Measurements from ENCODE around the gene ETV7.
"Not testable (repeated sequence)": the region's sequence is repeated elsewhere in the genome, so short reads cannot be mapped to it uniquely, and the experiment has no call there.

Gene ETV7

DNA sequence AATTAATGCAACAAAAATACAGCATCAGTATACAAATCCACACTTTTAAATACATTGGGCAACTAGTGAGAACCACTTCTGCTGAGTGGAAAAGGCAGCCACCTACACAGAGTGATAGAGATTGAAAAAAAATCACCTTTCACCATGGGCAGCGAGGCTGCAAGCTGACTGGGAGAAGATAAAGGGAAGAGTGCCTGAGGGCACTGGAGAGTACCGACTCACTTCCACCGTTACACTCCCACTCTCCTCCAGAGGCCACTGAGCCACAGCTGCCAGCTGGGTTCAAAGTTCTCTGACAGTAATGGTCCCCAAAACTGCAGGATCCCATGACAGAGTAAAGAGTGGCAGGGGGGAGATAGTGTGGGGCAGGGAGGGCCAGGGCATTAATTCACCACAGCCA lies 31.1 kb upstream of the ETV7 start:
- H2AFZ ChIP-seq (ENCODE audit: low read depth, low read length), result no peak overlapping the region
- H3K4me3 ChIP-seq (ENCODE audit: low read depth in 1 of 2, low read length in 2 of 2), result no peak overlapping the region
- no peaks in the 10 kb centered on the region for H3K27me3 ChIP-seq (ENCODE audit: insufficient read depth, low read length, poor library complexity)
- no peak for ATAC-seq (ENCODE audit: insufficient read depth, low read depth)
- no peaks in the 10 kb centered on the region for H3K36me3 ChIP-seq (ENCODE audit: insufficient read depth, low read length)
- no peak overlapping the region for H3K9ac ChIP-seq (ENCODE audit: low read depth, low read length)
- H3K79me2 ChIP-seq (ENCODE audit: insufficient read depth, low read length), result no peaks in the 10 kb centered on the region
- peaks cover 11% of the 10 kb centered on the region for H3K4me1 ChIP-seq (ENCODE audit: insufficient read depth, low read length)
- no peak overlapping the region for H3K4me2 ChIP-seq (ENCODE audit: insufficient read depth, low read length)
- H4K20me1 ChIP-seq (ENCODE audit: insufficient read depth, low read length), result no peaks in the 10 kb centered on the region
- DNase-seq, result no peak
- H3K27ac ChIP-seq (ENCODE audit: low read length), result no peak overlapping the region
- TF ChIP-seq EZH2 (IDR thresholded peaks at IDR 0.05; ENCODE audit: borderline replicate concordance, low read depth, low read length, severe bottlenecking), result no peak
- TF ChIP-seq, protein P1, sequence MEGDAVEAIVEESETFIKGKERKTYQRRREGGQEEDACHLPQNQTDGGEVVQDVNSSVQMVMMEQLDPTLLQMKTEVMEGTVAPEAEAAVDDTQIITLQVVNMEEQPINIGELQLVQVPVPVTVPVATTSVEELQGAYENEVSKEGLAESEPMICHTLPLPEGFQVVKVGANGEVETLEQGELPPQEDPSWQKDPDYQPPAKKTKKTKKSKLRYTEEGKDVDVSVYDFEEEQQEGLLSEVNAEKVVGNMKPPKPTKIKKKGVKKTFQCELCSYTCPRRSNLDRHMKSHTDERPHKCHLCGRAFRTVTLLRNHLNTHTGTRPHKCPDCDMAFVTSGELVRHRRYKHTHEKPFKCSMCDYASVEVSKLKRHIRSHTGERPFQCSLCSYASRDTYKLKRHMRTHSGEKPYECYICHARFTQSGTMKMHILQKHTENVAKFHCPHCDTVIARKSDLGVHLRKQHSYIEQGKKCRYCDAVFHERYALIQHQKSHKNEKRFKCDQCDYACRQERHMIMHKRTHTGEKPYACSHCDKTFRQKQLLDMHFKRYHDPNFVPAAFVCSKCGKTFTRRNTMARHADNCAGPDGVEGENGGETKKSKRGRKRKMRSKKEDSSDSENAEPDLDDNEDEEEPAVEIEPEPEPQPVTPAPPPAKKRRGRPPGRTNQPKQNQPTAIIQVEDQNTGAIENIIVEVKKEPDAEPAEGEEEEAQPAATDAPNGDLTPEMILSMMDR (IDR thresholded peaks at IDR 0.05; ENCODE audit: borderline replicate concordance, extremely low read depth, low read length, poor library complexity, severe bottlenecking), result no peak
- no peaks in the 10 kb centered on the region for H3K9me3 ChIP-seq (ENCODE audit: insufficient read depth, low read length, severe bottlenecking)

DNA sequence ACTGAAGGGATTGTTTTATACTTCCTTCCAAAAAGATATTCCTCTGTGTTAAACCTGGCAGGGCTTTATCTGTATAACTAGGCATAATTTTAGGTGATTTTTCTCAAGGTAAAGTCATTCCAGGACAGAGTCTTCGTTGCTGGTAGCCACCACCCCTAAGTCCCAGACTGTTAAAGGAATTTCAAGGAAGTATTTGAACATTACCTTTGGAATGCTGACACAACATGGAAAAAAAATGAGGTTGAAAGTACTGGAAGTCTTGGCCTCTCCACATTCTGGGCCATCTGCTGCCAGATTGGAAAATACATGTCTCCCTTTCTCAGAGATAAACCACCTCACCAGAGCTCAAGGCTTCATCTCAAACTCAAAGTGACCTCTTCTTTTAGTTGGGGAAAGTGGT lies 27.0 kb upstream of the ETV7 start:
- no peaks in the 10 kb centered on the region for H4K20me1 ChIP-seq (ENCODE audit: insufficient read depth, low read length)
- H3K9ac ChIP-seq (ENCODE audit: low read depth, low read length), result no peak overlapping the region
- H3K79me2 ChIP-seq (ENCODE audit: insufficient read depth, low read length), result no peaks in the 10 kb centered on the region
- ATAC-seq (ENCODE audit: insufficient read depth, low read depth) (no peak), DNase-seq (no peak)
- no peak overlapping the region for H3K4me3 ChIP-seq (ENCODE audit: low read depth in 1 of 2, low read length in 2 of 2)
- H3K9me3 ChIP-seq (ENCODE audit: insufficient read depth, low read length, severe bottlenecking), result no peaks in the 10 kb centered on the region
- TF ChIP-seq, protein P1 (IDR thresholded peaks at IDR 0.05; ENCODE audit: borderline replicate concordance, extremely low read depth, low read length, poor library complexity, severe bottlenecking), result no peak
- TF ChIP-seq EZH2 (IDR thresholded peaks at IDR 0.05; ENCODE audit: borderline replicate concordance, low read depth, low read length, severe bottlenecking), result no peak
- no peaks in the 10 kb centered on the region for H3K4me1 ChIP-seq (ENCODE audit: insufficient read depth, low read length)
- no peak overlapping the region for H3K27ac ChIP-seq (ENCODE audit: low read length)
- no peak overlapping the region for H3K4me2 ChIP-seq (ENCODE audit: insufficient read depth, low read length)
- H3K36me3 ChIP-seq (ENCODE audit: insufficient read depth, low read length), result no peaks in the 10 kb centered on the region
- H3K27me3 ChIP-seq (ENCODE audit: insufficient read depth, low read length, poor library complexity), result no peaks in the 10 kb centered on the region
- H2AFZ ChIP-seq (ENCODE audit: low read depth, low read length), result no peak overlapping the region

DNA sequence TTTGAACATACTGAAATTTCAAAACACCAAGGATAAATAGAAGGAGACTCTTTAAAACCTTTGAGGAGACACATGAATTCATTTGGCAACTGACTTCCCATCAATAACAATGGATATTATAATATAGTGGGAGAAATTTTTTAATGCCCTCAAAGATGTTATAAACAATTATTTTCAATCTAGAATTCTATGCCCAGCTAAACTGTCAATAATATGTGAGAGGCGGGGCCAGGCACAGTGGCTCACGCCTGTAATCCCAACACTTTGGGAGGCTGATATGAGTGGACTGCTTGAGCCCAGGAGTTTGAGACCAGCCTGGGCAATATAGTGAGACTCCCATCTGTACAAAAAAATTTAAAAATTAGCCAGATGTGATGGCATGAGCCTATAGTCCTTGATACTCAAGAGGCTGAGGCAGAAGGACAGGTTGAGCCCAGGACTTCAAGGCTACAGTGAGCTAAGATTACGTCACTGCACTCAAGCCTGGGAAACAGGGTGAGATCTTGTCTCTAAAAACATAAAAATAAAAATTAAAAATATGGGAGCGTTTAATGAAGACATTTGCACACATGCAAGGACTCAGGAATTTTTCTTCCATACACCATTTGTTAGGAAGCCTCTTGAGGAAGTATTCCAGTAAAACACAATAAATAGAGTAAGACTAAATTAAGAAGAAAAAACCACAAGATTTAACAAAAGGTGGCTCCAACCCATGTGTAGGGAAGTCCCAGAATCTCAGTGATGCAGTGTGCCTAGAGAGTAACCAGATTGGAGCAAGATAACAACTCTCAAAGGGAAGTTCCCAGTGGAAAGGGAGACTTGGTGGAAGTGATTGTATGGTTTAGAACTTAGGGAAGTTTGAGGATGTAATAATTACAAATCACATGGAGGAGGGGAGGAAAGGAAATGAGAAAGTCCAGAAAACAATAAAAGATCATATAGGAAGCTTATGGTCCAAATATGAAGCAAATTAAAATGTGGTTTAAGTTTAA lies 26.3 kb upstream of the ETV7 start:
- H3K4me1 ChIP-seq (ENCODE audit: insufficient read depth, low read length), result no peaks in the 10 kb centered on the region
- H3K36me3 ChIP-seq (ENCODE audit: insufficient read depth, low read length), result no peaks in the 10 kb centered on the region
- H4K20me1 ChIP-seq (ENCODE audit: insufficient read depth, low read length), result no peaks in the 10 kb centered on the region
- no peaks in the 10 kb centered on the region for H3K79me2 ChIP-seq (ENCODE audit: insufficient read depth, low read length)
- H3K9me3 ChIP-seq (ENCODE audit: insufficient read depth, low read length, severe bottlenecking), result no peaks in the 10 kb centered on the region
- no peak overlapping the region for H3K4me2 ChIP-seq (ENCODE audit: insufficient read depth, low read length)
- no peak for DNase-seq
- H2AFZ ChIP-seq (ENCODE audit: low read depth, low read length), result no peak overlapping the region
- TF ChIP-seq EZH2 (IDR thresholded peaks at IDR 0.05; ENCODE audit: borderline replicate concordance, low read depth, low read length, severe bottlenecking), result no peak
- TF ChIP-seq, protein P1 (IDR thresholded peaks at IDR 0.05; ENCODE audit: borderline replicate concordance, extremely low read depth, low read length, poor library complexity, severe bottlenecking), result no peak
- no peaks in the 10 kb centered on the region for H3K27me3 ChIP-seq (ENCODE audit: insufficient read depth, low read length, poor library complexity)
- no peak overlapping the region for H3K27ac ChIP-seq (ENCODE audit: low read length)
- no peak overlapping the region for H3K4me3 ChIP-seq (ENCODE audit: low read depth in 1 of 2, low read length in 2 of 2)
- ATAC-seq (ENCODE audit: insufficient read depth, low read depth), result no peak
- no peak overlapping the region for H3K9ac ChIP-seq (ENCODE audit: low read depth, low read length)

DNA sequence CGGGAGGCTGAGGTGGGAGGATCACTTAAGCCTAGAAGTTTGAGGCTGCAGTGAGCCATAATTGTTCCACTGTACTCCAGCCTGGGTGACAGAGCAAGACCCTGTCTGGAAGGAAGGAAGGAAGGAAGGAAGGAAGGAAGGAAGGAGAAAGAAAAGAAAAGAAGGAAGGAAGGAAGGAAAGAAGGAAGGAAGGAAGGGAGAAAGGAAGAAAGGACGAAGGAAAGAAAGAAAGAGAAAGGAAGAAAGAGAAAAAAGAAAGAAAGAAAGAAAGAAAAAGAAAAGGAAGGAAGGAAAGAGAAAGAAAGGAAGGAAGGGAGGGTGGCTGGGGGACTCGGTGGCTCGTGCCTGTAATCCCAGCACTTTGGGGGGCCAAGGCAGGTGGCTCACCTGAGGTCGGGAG lies 22.2 kb upstream of the ETV7 start:
- not testable (repeated sequence) for H3K79me2 ChIP-seq (ENCODE audit: insufficient read depth, low read length); H3K9me3 ChIP-seq (ENCODE audit: insufficient read depth, low read length, severe bottlenecking); H3K36me3 ChIP-seq (ENCODE audit: insufficient read depth, low read length); H3K27ac ChIP-seq (ENCODE audit: low read length); H4K20me1 ChIP-seq (ENCODE audit: insufficient read depth, low read length); H3K4me3 ChIP-seq (ENCODE audit: low read depth in 1 of 2, low read length in 2 of 2); DNase-seq; H3K27me3 ChIP-seq (ENCODE audit: insufficient read depth, low read length, poor library complexity); H2AFZ ChIP-seq (ENCODE audit: low read depth, low read length); H3K4me2 ChIP-seq (ENCODE audit: insufficient read depth, low read length); H3K9ac ChIP-seq (ENCODE audit: low read depth, low read length); H3K4me1 ChIP-seq (ENCODE audit: insufficient read depth, low read length); ATAC-seq (ENCODE audit: insufficient read depth, low read depth)

Data from DND-41 (cell line).